Neural crest cell (in vitro differentiated cells): ENCODE measurements around the gene TBC1D4. TPM values are rescaled to one million over a fixed set of nuclear protein-coding genes. Genes with fewer than 3 reads are reported as not detected.
A peak's percentile ranks its signal among the peaks of the same experiment; 100 is the strongest.
"Not testable (repeated sequence)": the region's sequence is repeated elsewhere in the genome, so short reads cannot be mapped to it uniquely, and the experiment has no call there.

Experiments
- DNase-seq: peaks from one replicate; pipeline ENCODE4 v3.0.0; 2021; ENCODE audit warnings: low read depth, mixed read lengths, low spot score
- H3K27ac Mint-ChIP-seq: one replicate; pipeline ENCODE4 v1.8.0; 2021; ENCODE audit warnings: mild to moderate bottlenecking, mixed read lengths; ENCODE audit not compliant: unreplicated experiment
- H3K27me3 Mint-ChIP-seq: 2 replicates; pipeline ENCODE4 v1.8.0; 2021; ENCODE audit warnings: low read depth, mild to moderate bottlenecking, mixed read lengths
- H3K36me3 Mint-ChIP-seq: 2 replicates; pipeline ENCODE4 v1.8.0; 2021; ENCODE audit warnings: low read depth, mild to moderate bottlenecking, mixed read lengths
- H3K4me1 Mint-ChIP-seq: 2 replicates; pipeline ENCODE4 v1.8.0; 2021; ENCODE audit warnings: mixed read lengths
- H3K4me3 Mint-ChIP-seq: one replicate; pipeline ENCODE4 v1.8.0; 2021; ENCODE audit warnings: mild to moderate bottlenecking, mixed read lengths
- H3K9me3 Mint-ChIP-seq: 2 replicates; pipeline ENCODE4 v1.8.0; 2021; ENCODE audit warnings: mixed read lengths
- total RNA-seq: library from RNA; stranded (reverse); gene quantifications from 2 replicates; pipeline ENCODE4 v1.2.1, GENCODE V29; 2021
- TF ChIP-seq, protein P1 (sequence below): fragments of 200-600 bp; sonication (generic); conservative IDR thresholded peaks from 2 replicates; pipeline ENCODE4 v1.5.0; 2021; ENCODE audit warnings: antibody characterized with exemption, mild to moderate bottlenecking

Gene TBC1D4
- total RNA-seq, 1 donor from 2014 or later: 13.4 TPM

DNA sequence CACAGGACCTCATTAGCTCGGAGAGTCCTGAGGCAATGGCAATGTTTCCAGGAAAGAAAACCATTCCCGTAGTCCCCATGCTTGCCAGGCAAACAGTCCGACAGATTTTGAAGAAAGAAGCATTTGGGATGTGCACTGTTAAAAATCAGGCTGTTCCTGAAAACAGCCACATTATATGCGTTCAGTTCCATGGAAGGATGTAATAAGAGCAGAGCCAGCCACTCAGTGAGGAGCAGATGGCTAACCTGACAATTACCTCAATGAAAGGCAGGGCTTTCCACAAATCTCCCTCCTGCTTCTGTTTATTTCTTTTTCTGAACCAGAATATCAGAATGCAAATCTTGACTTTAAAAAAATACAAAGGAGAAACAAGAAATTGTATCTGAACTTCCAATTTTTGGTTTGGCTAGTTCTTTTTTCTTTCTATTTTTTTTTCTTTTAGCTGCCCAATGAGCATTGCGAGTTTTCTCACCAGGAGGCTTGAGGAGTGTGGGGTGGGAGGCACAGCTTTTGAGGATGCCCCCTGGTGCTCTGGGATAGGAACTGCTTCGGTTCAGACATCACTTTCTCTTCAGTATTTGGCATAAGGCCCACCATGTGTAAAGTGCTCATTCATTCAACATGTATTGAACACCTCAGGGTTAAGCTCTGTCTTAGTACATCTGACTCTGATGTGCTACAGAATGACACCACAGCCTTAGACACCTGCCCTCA, 124.2 kb downstream of the TBC1D4 start:
- no peak overlapping the region for H3K4me3 Mint-ChIP-seq
- peak; percentile 14 for DNase-seq

DNA sequence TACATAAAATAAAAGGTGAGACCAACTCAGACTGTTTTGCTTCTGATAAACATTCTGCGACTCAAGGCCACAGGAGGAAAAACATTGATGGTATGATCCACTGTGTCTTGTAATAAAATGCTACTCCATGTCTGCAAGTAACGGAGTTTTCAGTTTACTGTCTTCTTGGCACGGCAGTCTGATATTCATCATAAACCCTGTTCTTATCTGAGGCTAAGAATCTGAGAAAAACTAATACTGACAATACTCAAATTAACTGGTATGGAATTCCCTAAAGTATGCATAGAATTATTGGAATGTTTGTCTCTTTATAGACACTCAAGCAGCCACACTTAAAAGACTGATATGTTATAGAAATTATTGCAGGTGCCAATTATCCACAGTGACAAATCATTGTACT, 125.5 kb downstream of the TBC1D4 start:
- H3K27me3 Mint-ChIP-seq: no peaks in the 10 kb centered on the region
- H3K4me3 Mint-ChIP-seq: no peak overlapping the region
- TF ChIP-seq, protein P1, sequence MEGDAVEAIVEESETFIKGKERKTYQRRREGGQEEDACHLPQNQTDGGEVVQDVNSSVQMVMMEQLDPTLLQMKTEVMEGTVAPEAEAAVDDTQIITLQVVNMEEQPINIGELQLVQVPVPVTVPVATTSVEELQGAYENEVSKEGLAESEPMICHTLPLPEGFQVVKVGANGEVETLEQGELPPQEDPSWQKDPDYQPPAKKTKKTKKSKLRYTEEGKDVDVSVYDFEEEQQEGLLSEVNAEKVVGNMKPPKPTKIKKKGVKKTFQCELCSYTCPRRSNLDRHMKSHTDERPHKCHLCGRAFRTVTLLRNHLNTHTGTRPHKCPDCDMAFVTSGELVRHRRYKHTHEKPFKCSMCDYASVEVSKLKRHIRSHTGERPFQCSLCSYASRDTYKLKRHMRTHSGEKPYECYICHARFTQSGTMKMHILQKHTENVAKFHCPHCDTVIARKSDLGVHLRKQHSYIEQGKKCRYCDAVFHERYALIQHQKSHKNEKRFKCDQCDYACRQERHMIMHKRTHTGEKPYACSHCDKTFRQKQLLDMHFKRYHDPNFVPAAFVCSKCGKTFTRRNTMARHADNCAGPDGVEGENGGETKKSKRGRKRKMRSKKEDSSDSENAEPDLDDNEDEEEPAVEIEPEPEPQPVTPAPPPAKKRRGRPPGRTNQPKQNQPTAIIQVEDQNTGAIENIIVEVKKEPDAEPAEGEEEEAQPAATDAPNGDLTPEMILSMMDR: no peak
- peaks cover 3% of the 10 kb centered on the region for H3K36me3 Mint-ChIP-seq
- H3K4me1 Mint-ChIP-seq: no peaks in the 10 kb centered on the region
- no peaks in the 10 kb centered on the region for H3K9me3 Mint-ChIP-seq
- H3K27ac Mint-ChIP-seq: no peak overlapping the region
- DNase-seq: no peak

More for the DNA sequence above, 124.2 kb downstream of the TBC1D4 start:
- TF ChIP-seq, protein P1: peak; percentile 66
- H3K9me3 Mint-ChIP-seq: no peaks in the 10 kb centered on the region
- H3K36me3 Mint-ChIP-seq: no peaks in the 10 kb centered on the region
- no peaks in the 10 kb centered on the region for H3K4me1 Mint-ChIP-seq
- no peak overlapping the region for H3K27ac Mint-ChIP-seq
- no peaks in the 10 kb centered on the region for H3K27me3 Mint-ChIP-seq

DNA sequence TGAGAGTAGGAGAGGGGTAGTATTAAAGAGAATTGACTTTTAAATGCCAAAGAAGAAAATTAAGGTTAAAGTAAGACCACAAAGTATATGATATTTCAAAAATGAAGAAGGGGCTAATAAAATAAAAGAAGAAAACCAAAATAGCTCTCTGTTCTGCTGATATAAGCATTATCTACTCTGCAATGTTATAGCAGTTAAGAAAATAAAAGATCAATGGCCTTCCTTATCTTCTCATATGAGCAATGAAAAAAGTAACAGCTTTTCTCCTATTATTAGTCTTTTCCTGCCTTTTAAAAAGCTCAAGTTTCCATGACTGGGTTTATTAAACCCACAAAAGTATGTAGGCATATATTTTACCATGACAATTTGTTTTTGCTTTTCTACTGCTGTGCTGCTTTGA, 126.4 kb downstream of the TBC1D4 start:
- TF ChIP-seq, protein P1: no peak
- H3K36me3 Mint-ChIP-seq: peaks cover 3% of the 10 kb centered on the region
- no peak overlapping the region for H3K4me3 Mint-ChIP-seq
- H3K9me3 Mint-ChIP-seq: no peaks in the 10 kb centered on the region
- no peak overlapping the region for H3K27ac Mint-ChIP-seq
- H3K4me1 Mint-ChIP-seq: no peaks in the 10 kb centered on the region
- H3K27me3 Mint-ChIP-seq: no peaks in the 10 kb centered on the region
- DNase-seq: no peak

DNA sequence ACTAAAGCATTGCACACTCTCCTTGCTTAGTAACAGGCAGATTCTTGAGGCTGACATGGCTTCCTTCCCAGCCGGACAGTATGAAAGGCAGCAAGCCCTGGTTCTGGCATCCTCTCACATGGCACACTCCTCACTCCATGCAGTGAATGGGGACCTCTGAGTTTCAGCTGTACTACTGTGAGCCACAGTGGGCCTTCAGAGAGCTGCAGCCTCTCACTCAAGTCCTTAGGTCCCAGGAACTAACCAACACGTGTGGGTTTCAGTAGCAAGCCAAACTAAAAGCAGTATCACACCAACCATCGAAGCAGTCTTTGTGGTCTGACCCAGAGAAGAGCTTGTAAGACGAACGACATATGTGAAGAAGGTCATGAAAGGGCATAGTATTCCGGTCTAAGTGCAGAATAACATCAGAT, 128.2 kb downstream of the TBC1D4 start:
- Mint-ChIP-seq H3K4me1 (peaks cover 5% of the 10 kb centered on the region), H3K4me3 (no peak overlapping the region), H3K9me3 (no peaks in the 10 kb centered on the region), H3K27ac (no peak overlapping the region), H3K27me3 (no peaks in the 10 kb centered on the region), H3K36me3 (peaks cover 3% of the 10 kb centered on the region)
- DNase-seq: no peak
- TF ChIP-seq, protein P1: no peak

DNA sequence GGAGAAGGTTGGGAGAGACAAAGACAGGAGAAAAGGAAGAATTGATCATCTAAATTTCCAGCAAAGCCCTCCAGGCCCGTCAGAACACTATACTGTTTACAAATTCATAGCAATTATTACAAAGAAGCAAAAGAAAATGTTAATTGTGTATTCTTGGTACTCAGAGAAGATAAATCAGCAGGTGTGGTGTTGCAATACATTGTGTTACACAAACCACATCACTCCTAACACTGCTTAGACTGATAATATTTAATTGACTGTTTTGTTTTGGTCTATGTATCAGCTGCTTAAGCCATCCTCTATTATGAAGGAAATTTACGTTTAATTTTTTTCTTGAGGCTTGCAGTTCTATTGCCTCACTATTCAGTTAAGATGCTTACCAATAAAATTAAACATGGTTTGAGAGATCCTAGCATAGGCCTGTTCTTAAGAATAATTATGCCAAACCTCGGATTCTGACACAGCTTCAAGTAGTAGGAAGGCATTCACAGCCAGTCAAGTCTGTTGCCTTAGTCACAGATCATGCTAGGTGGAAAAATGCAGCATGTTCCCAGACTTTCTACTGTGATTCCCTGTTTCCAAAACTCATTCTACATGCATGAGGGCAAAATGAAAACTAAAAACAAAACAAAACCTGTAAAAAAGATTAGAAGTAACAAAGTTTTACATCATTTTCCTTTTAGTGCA, 129.2 kb downstream of the TBC1D4 start:
- no peaks in the 10 kb centered on the region for H3K9me3 Mint-ChIP-seq
- H3K36me3 Mint-ChIP-seq: peaks cover 5% of the 10 kb centered on the region
- H3K27me3 Mint-ChIP-seq: no peaks in the 10 kb centered on the region
- H3K4me3 Mint-ChIP-seq: no peak overlapping the region
- no peak for DNase-seq
- peaks cover 8% of the 10 kb centered on the region for H3K4me1 Mint-ChIP-seq
- TF ChIP-seq, protein P1: no peak
- H3K27ac Mint-ChIP-seq: no peak overlapping the region

DNA sequence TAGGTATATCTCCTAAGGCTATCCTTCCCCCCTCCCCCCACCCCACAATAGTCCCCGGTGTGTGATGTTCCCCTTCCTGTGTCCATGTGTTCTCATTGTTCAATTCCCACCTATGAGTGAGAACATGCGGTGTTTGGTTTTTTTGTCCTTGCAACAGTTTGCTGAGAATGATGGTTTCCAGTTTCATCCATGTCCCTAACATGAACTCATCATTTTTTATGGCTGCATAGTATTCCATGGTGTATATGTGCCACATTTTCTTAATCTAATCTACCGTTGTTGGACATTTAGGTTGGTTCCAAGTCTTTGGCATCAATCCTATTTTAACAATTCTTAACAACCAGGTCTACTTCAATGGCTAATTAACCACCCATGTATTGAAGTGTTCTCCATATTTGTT, 130.4 kb downstream of the TBC1D4 start:
- not testable (repeated sequence) for H3K36me3 Mint-ChIP-seq, H3K27ac Mint-ChIP-seq, H3K4me1 Mint-ChIP-seq, DNase-seq, H3K27me3 Mint-ChIP-seq, H3K4me3 Mint-ChIP-seq, H3K9me3 Mint-ChIP-seq
